ENCODE data around the gene PLEKHF1. TPM values are rescaled to one million over a fixed set of nuclear protein-coding genes. Genes with fewer than 3 reads are reported as not detected.

The PLEKHF1 gene
- 48.3 and 72.9 TPM in 2 replicates for total RNA-seq

GRCh38 chr19:29665215-29665825, at the start of gene PLEKHF1:
Gene PLEKHF1, plus strand, starts transcription at chr19:29665461. Its CDS starts 8,379 bp downstream, at chr19:29673840.

GRCh38 chr19:29714953-29715700, 49.9 kb downstream of the PLEKHF1 start, which contains the start of gene C19orf12:
Gene C19orf12, minus strand, starts transcription at chr19:29715261. Its CDS starts 6,848 bp downstream, at chr19:29708413.

Other genes with a start within 250 kb of the PLEKHF1 start
- not detected in 2 replicates for gene VSTM2B, start 139.5 kb upstream of the PLEKHF1 start, total RNA-seq
- gene POP4, start 59.2 kb upstream of the PLEKHF1 start, total RNA-seq = 38.5 and 60.3 TPM in 2 replicates
- gene C19orf12, start 49.8 kb downstream of the PLEKHF1 start, total RNA-seq = 31.5 and 40.1 TPM in 2 replicates
- 4.3 and 5.5 TPM in 2 replicates for gene CCNE1, start 146.5 kb downstream of the PLEKHF1 start, total RNA-seq